Activated naive CD4-positive, alpha-beta T cell treated with anti-CD3 and anti-CD28 coated beads, Interleukin-2, amount 50 U/mL, for 24 hours (primary cell): ENCODE data around the gene FUT6.
"Not testable (repeated sequence)": the region's sequence is repeated elsewhere in the genome, so short reads cannot be mapped to it uniquely, and the experiment has no call there.

Experiments
- H3K27ac Mint-ChIP-seq: one replicate; pipeline ENCODE4 v1.8.0; 2021; ENCODE audit warnings: mild to moderate bottlenecking, mixed read lengths
- H3K27me3 Mint-ChIP-seq: one replicate; pipeline ENCODE4 v1.8.0; 2021; ENCODE audit warnings: mixed read lengths
- H3K36me3 Mint-ChIP-seq: one replicate; pipeline ENCODE4 v1.8.0; 2021; ENCODE audit warnings: mixed read lengths
- H3K4me1 Mint-ChIP-seq: one replicate; pipeline ENCODE4 v1.8.0; 2021; ENCODE audit warnings: mixed read lengths
- H3K4me3 Mint-ChIP-seq: one replicate; pipeline ENCODE4 v1.8.0; 2021; ENCODE audit warnings: mild to moderate bottlenecking, mixed read lengths
- H3K9me3 Mint-ChIP-seq: one replicate; pipeline ENCODE4 v1.8.0; 2021; ENCODE audit warnings: mixed read lengths

Gene FUT6, protein sequence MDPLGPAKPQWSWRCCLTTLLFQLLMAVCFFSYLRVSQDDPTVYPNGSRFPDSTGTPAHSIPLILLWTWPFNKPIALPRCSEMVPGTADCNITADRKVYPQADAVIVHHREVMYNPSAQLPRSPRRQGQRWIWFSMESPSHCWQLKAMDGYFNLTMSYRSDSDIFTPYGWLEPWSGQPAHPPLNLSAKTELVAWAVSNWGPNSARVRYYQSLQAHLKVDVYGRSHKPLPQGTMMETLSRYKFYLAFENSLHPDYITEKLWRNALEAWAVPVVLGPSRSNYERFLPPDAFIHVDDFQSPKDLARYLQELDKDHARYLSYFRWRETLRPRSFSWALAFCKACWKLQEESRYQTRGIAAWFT

DNA sequence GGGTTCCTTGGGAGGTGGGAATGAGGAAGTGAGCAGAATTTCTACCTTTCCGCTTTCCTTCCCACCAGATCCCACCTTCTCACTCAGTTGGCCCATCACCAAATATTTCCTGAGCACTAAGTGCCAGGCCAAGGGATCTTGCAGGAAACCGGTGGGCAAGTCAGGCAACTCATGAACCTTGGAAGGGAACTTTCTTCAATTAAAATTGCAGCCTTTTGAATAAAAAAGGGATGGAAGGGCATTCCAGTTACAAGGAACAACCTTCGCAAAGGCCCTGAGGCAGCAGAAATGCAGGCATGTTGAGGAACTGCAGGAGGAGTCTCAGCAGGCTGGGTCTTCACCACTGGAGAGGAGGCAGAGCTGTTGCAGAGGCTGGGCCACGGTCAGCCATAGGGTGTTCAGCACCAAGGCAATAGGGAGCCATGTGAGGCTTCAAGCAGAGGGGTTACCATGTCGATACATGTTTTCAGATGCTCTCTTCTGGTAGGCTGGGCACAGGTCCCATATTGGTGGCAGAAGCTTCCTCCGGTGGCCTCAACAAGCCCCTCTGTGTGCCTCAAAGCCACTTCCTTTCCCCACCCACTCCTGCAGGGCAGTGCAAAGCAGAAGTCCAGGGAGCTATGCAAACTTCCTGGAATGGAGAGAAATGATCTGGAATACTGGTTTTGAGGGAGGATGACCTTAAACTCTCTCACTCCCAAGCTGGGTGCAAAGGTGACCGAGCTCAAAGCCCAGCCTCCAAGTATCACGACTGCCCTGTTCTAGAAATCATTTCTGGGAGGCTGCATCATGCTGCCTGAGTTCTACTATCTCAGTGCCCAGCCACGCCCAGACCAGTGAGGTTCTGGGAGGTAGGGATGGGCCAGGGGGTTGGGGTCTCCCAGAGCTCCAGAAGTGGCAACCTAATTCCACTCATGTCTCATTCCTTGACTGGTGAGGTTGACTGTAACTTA is at the start of gene FUT6:
Gene FUT6, minus strand, starts transcription at position 638 of the 953 bp plus-strand sequence. CDS start 7,135 bp downstream, outside the sequence.
- Mint-ChIP-seq H3K27ac (no peak within 1 kb of the TSS), H3K4me1 (no peaks in the 10 kb centered on the region)

DNA sequence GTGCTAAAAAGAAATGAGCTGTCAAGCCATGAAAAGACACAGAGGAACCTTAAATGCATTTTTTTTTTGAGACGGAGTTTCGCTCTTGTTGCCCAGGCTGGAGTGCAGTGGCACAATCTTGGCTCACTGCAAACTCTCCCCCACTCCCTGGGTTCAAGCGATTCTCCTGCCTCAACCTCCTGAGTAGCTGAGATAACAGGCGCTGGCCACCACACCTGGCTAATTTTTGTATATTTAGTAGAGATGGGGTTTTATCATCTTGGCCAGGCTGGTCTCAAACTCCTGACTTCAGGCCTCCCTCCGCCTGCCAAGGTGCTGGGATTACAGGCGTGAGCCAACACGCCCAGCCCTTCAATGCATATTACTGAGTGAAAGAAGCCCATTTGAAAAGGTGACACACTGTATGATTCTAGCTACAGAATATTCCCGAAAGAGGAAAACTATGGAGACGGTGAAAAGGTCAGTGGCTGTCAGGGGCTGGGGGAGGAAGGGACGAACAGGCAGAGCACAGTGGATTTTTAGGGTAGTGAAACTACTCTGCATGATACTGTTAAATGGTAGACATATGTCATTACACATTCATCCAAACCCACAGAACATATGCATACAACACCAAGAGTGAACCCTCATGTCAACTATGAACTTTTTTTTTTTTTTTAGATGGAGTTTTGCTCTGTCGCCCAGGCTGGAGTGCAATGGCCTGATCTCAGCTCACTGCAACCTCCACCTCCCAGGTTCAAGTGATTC is 44.7 kb upstream of the FUT6 start:
- not testable (repeated sequence) for H3K27ac Mint-ChIP-seq, H3K9me3 Mint-ChIP-seq, H3K36me3 Mint-ChIP-seq, H3K4me1 Mint-ChIP-seq, H3K4me3 Mint-ChIP-seq
- H3K27me3 Mint-ChIP-seq = peaks cover 12% of the 10 kb centered on the region

More for the DNA sequence above, at the start of gene FUT6:
- Mint-ChIP-seq H3K27me3 (peaks cover 2% of the 10 kb centered on the region), H3K4me3 (no peak within 1 kb of the TSS), H3K9me3 (no peaks in the 10 kb centered on the region), H3K36me3 (no peaks in the 10 kb centered on the region)

DNA sequence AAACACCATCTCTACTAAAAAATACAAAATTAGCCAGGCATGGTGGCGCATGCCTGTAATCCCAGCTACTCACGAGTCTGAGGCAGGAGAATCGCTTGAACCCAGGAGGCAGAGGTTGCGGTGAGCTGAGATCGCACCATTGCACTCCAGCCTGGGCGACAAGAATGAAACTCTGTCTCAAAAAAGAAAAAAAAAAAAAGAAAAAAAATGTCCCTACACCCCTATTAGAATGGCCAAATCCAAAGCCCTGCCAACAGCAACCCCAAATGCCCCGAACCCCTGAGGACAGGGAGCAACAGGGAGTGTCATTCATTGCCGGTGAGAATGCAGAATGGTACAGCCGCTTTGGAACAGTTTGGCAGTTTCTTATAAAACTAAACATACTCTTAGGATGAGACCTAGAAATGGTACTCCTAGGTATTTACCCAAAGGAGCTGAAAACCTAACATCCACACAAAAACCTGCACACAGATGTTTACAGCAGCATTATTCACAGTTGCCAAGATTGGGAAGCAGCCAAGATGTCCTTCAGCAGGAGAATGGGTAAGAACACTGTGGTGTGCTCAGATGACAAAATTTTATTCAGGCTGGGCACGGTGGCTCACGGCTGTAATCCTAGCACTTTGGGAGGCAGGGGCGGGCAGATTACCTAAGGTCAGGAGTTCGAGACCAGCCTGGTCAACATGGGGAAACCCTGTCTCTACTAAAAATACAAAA is 43.8 kb upstream of the FUT6 start:
- not testable (repeated sequence) for H3K36me3 Mint-ChIP-seq, H3K4me1 Mint-ChIP-seq, H3K9me3 Mint-ChIP-seq, H3K4me3 Mint-ChIP-seq, H3K27ac Mint-ChIP-seq, H3K27me3 Mint-ChIP-seq

- no peak overlapping the region for H3K27ac Mint-ChIP-seq
- no peaks in the 10 kb centered on the region for H3K36me3 Mint-ChIP-seq
- H3K4me1 Mint-ChIP-seq = no peaks in the 10 kb centered on the region
- H3K4me3 Mint-ChIP-seq = no peak overlapping the region
- H3K27me3 Mint-ChIP-seq = peaks cover 8% of the 10 kb centered on the region
- H3K9me3 Mint-ChIP-seq = no peaks in the 10 kb centered on the region
Observed at GRCh38 chr19:5882421-5882968, 43.0 kb upstream of the FUT6 start.

DNA sequence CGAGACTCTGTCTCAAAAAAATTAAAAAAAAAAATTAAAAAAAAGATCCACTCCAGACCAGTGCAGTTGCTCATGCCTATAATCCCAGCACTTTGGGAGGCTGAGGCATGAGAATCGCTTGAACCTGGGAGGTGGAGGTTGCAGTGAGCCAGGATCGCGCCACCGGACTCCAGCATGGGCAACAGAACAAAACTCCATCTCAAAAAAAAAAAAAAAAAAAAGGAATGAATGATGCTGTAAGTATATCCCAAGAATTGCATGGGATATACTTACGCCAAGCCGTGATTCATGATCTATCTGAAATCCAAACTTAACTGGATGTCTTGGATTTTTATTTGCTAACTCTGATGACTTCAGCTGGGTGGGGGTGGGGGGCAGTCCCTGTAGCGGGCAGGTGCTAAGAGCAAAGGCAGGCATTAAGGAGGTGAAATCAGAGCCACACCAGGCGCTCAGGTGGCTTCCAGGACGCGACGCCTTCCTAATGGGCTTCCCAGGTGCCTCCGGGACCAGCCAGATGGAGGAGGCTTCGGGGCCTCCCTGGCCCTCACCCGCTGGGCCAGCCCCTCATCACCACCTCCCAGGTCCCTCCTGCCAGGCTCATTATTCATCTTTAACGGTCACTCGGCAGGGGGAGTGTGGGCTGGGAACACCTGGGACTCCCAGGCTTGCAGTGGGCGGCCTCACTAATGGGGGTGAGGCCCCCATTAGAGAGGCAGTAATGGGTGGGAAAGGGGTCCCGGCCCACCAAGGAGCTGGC is 42.2 kb upstream of the FUT6 start:
- no peak overlapping the region for H3K4me3 Mint-ChIP-seq
- H3K27ac Mint-ChIP-seq = no peak overlapping the region
- no peaks in the 10 kb centered on the region for H3K36me3 Mint-ChIP-seq
- peaks cover 9% of the 10 kb centered on the region for H3K27me3 Mint-ChIP-seq
- no peaks in the 10 kb centered on the region for H3K9me3 Mint-ChIP-seq
- no peaks in the 10 kb centered on the region for H3K4me1 Mint-ChIP-seq

DNA sequence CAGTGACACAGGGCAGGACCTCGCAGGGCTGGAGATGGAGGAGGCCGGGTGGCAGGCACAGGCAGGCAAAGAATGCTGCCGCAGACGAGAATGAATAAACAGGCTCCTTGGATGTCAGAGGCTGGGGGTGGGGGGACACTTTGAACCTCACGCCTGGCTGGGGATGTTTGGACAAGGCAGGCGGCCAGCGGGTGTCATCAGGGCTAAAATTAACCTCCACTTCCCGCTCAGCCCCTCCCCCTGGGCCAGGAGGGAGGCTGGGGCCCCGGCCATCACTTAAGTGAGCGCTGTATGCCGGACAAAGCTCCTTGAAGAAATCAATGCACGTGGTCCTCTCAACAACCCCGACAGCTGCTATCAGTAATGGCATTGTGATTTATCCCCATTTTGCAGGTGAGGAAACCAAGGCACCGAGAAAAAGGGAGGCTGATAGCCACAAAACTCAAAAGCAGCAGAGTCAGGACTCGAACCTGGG is 41.1 kb upstream of the FUT6 start:
- no peaks in the 10 kb centered on the region for H3K9me3 Mint-ChIP-seq
- no peaks in the 10 kb centered on the region for H3K4me1 Mint-ChIP-seq
- peaks cover 10% of the 10 kb centered on the region for H3K27me3 Mint-ChIP-seq
- no peak overlapping the region for H3K27ac Mint-ChIP-seq
- no peaks in the 10 kb centered on the region for H3K36me3 Mint-ChIP-seq
- no peak overlapping the region for H3K4me3 Mint-ChIP-seq

GRCh38 chr19:5880196-5880595 is 40.7 kb upstream of the FUT6 start:
- Mint-ChIP-seq H3K27ac (no peak overlapping the region), H3K9me3 (no peaks in the 10 kb centered on the region), H3K4me1 (no peaks in the 10 kb centered on the region), H3K4me3 (no peak overlapping the region), H3K36me3 (no peaks in the 10 kb centered on the region), H3K27me3 (peaks cover 10% of the 10 kb centered on the region)

GRCh38 chr19:5877882-5878281 is 38.4 kb upstream of the FUT6 start:
- Mint-ChIP-seq H3K27ac (no peak overlapping the region), H3K4me3 (no peak overlapping the region), H3K36me3 (no peaks in the 10 kb centered on the region), H3K4me1 (no peaks in the 10 kb centered on the region), H3K9me3 (no peaks in the 10 kb centered on the region), H3K27me3 (peaks cover 7% of the 10 kb centered on the region)

DNA sequence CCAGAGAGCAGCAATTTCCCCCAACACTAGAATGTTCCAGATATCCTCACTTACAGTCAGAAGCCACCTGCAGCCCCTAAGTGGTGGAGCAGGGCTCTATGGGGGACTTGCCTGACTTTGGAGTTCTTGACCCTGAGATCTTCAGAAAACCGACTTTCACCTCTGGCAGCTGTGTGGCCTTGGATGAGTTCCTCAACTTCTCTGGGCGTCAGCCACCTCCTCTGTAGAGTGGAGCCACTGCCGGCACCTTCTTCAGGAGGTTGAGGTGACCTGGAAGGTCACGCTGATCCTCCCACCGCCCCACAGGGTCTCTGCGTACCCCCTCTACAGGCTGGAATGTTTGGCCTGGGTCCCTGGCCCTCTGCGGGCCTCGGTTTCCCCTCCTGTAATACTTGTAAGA is 37.9 kb upstream of the FUT6 start:
- H3K4me3 Mint-ChIP-seq = no peak overlapping the region
- H3K27ac Mint-ChIP-seq = no peak overlapping the region
- no peaks in the 10 kb centered on the region for H3K4me1 Mint-ChIP-seq
- no peaks in the 10 kb centered on the region for H3K9me3 Mint-ChIP-seq
- peaks cover 7% of the 10 kb centered on the region for H3K27me3 Mint-ChIP-seq
- H3K36me3 Mint-ChIP-seq = no peaks in the 10 kb centered on the region

- not testable (repeated sequence) for H3K27ac Mint-ChIP-seq, H3K36me3 Mint-ChIP-seq, H3K4me1 Mint-ChIP-seq, H3K9me3 Mint-ChIP-seq, H3K4me3 Mint-ChIP-seq, H3K27me3 Mint-ChIP-seq
Observed at GRCh38 chr19:5874496-5874895, 35.0 kb upstream of the FUT6 start.

DNA sequence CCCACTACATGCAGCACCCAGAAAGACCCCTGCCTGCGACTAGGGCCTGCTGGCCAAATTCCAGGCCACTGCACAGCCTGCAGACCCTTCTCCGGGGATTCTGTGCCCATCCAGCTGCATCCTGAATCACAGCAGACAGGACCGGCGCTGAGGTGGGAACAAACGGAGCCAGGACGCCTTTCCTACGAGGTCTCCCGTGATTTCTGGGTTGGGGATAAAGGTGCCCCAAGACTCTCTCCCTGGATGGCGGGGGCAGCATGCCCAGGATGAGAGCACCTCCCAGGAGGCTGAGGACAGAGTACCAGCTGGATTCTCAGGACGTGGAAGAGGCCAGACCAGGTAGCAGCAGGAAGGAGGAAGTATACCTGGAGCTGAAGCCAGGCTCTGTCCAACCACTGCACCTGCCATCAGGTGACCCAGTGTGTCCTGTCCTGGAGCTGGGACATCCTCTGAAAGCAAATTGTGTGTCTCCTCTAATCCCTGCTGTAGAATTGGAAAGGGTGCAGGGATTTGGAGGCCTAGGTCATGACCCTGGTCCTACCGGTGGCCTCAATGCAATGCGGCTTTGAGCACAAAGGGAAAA is 34.2 kb upstream of the FUT6 start:
- H3K4me1 Mint-ChIP-seq = no peaks in the 10 kb centered on the region
- no peaks in the 10 kb centered on the region for H3K9me3 Mint-ChIP-seq
- H3K4me3 Mint-ChIP-seq = no peak overlapping the region
- no peaks in the 10 kb centered on the region for H3K36me3 Mint-ChIP-seq
- peaks cover 4% of the 10 kb centered on the region for H3K27me3 Mint-ChIP-seq
- no peak overlapping the region for H3K27ac Mint-ChIP-seq

DNA sequence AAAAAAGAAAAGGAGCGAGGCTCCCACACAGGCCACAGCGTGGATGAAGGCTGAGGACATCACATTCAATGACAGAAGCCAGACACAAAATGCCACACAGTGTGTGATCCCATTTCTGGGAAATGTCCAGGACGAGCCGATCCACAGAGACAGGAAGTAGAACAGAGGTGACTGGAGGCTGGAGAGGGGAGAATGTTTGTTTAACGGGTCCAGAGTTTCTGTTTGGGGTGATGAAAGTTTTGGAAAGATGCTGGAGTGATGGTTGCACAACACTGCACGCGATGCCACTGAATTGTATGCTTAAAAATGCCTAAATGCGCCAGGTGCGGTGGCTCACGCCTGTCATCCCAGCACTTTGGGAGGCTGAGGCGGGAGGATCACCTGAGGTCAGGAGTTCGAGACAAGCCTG is 31.5 kb upstream of the FUT6 start:
- Mint-ChIP-seq H3K9me3 (no peaks in the 10 kb centered on the region), H3K4me3 (no peak overlapping the region), H3K36me3 (no peaks in the 10 kb centered on the region), H3K27ac (no peak overlapping the region), H3K27me3 (no peaks in the 10 kb centered on the region), H3K4me1 (no peaks in the 10 kb centered on the region)

- Mint-ChIP-seq H3K9me3 (no peaks in the 10 kb centered on the region), H3K4me3 (no peak overlapping the region), H3K36me3 (no peaks in the 10 kb centered on the region), H3K4me1 (no peaks in the 10 kb centered on the region), H3K27me3 (no peaks in the 10 kb centered on the region), H3K27ac (no peak overlapping the region)
Observed at GRCh38 chr19:5867201-5868136, 28.0 kb upstream of the FUT6 start.
